K562 (cell line): ENCODE measurements around the gene OSGEP. TPM values are rescaled to one million over a fixed set of nuclear protein-coding genes. Genes with fewer than 3 reads are reported as not detected.

Source experiments
- ATF7 ChIP-seq: fragments of 450-650 bp; IDR thresholded peaks from 2 replicates; pipeline ENCODE4 v1.7.1; 2014; ENCODE audit warnings: mild to moderate bottlenecking, moderate library complexity
- CBX1 ChIP-seq: sonication (generic); IDR thresholded peaks from 2 replicates; pipeline ENCODE4 v1.6.1; 2016; ENCODE audit warnings: antibody characterized with exemption, low read depth, mild to moderate bottlenecking
- CTBP1 ChIP-seq: fragments of 450-650 bp; IDR thresholded peaks from 2 replicates; pipeline ENCODE4 v1.6.1; 2016; ENCODE audit warnings: borderline replicate concordance
- E2F3 ChIP-seq: fragments of 250-450 bp; sonication (Bioruptor Pico); IDR thresholded peaks from 2 replicates; pipeline ENCODE4 v1.4.0; 2020; ENCODE audit warnings: mild to moderate bottlenecking
- GATA2 ChIP-seq: sonication (generic); formaldehyde crosslinking; IDR thresholded peaks from 2 replicates; pipeline ENCODE4 v1.4.0; 2020; ENCODE audit warnings: mild to moderate bottlenecking, missing genetic modification reagents
- MTA3 ChIP-seq: fragments of 450-650 bp; formaldehyde crosslinking; IDR thresholded peaks from 2 replicates; pipeline ENCODE4 v1.6.1; 2017; ENCODE audit warnings: mild to moderate bottlenecking, borderline replicate concordance
- MYNN ChIP-seq, 2 experiments: sonication (generic); formaldehyde crosslinking in 1 of 2; IDR thresholded peaks; 2 replicates each; pipeline versions ENCODE4 v1.5.0 to v1.6.1; 2016 to 2020; ENCODE audit warnings: antibody characterized with exemption in 1 of 2, missing genetic modification reagents in 1 of 2
- NCOA4 ChIP-seq: fragments of 450-650 bp; IDR thresholded peaks from 2 replicates; pipeline ENCODE4 v1.6.1; 2018; ENCODE audit warnings: mild to moderate bottlenecking; ENCODE audit not compliant: partially characterized antibody
- NRF1 ChIP-seq, 2 experiments: fragments of 450-650 bp; IDR thresholded peaks in 1 of 2; conservative IDR thresholded peaks in 1 of 2; 2 replicates each; pipeline ENCODE4 v1.6.1; 2014; ENCODE audit warnings: mild to moderate bottlenecking in 2 of 2
- PHTF2 ChIP-seq: fragments of 250-450 bp; sonication (Bioruptor Pico); IDR thresholded peaks from 2 replicates; pipeline ENCODE4 v1.5.0; 2021; ENCODE audit warnings: mild to moderate bottlenecking
- POLR2H ChIP-seq: IDR thresholded peaks from 2 replicates; pipeline ENCODE4 v1.6.1; 2016; ENCODE audit warnings: missing genetic modification characterization, low read depth, mild to moderate bottlenecking, control low read depth, missing compliant biosample characterization, moderate library complexity
- RBBP5 ChIP-seq: fragments of 200-600 bp; sonication (generic); IDR thresholded peaks from 2 replicates; pipeline ENCODE4 v1.6.1; 2012; ENCODE audit warnings: borderline replicate concordance, mild to moderate bottlenecking, low read length, control low read depth, inconsistent platforms; ENCODE audit not compliant: insufficient read depth, poor library complexity, severe bottlenecking
- RFX1 ChIP-seq: fragments of 450-650 bp; IDR thresholded peaks from 2 replicates; pipeline ENCODE4 v1.6.1; 2016; ENCODE audit warnings: mild to moderate bottlenecking, moderate library complexity
- RNF2 ChIP-seq: sonication (generic); IDR thresholded peaks from 2 replicates; pipeline ENCODE4 v1.6.1; 2016
- SREBF2 ChIP-seq: sonication (generic); formaldehyde crosslinking; IDR thresholded peaks from 2 replicates; pipeline ENCODE4 v1.4.0; 2020; ENCODE audit warnings: mild to moderate bottlenecking, missing genetic modification reagents
- TBP ChIP-seq: optimal IDR thresholded peaks from 2 replicates; pipeline ENCODE3; 2011; ENCODE audit warnings: low read depth, low read length, improper control_type of control experiment
- ZFX ChIP-seq: sonication (generic); formaldehyde crosslinking; IDR thresholded peaks from 2 replicates; pipeline ENCODE4 v1.8.0; 2022; ENCODE audit warnings: mild to moderate bottlenecking, missing genetic modification reagents, moderate library complexity
- ZNF12 ChIP-seq: sonication (generic); formaldehyde crosslinking; IDR thresholded peaks from 2 replicates; pipeline ENCODE4 v1.4.0; 2020; ENCODE audit warnings: mild to moderate bottlenecking, missing genetic modification reagents
- ZNF740 ChIP-seq, 3 experiments: fragments of 200-800 bp in 1 of 3; sonication (Bioruptor generic) in 1 of 3; sonication (generic) in 1 of 3; formaldehyde crosslinking in 1 of 3; IDR thresholded peaks; 2 replicates each; pipeline versions ENCODE4 v1.6.1 to v1.8.0; 2016 to 2022; ENCODE audit warnings: mild to moderate bottlenecking in 2 of 3, missing compliant biosample characterization in 2 of 3, missing genetic modification characterization in 2 of 3, missing genetic modification reagents in 1 of 3
- polyA plus RNA-seq, 8 experiments: library from polyadenylated mRNA; depleted of rRNA in 4 of 8; stranded (reverse) in 5 of 8; unstranded in 3 of 8; fragments of >200 nt; fragmentation: Nextera tagmentation in 2 of 8; fragmentation: Illumina TruSeq in 1 of 8; extraction: Ambion mirVana in 2 of 8; extraction: Trizol in 1 of 8; gene quantifications; 2 replicates each; pipeline versions ENCODE4 v1.2.1 to v1.2.3, GENCODE V29; 2011 to 2014; ENCODE audit warnings: inconsistent platforms in 1 of 8, missing spikeins in 1 of 8
- total RNA-seq, 7 experiments: library from RNA; depleted of rRNA in 6 of 7; stranded (reverse); fragments of >200 nt in 6 of 7; fragmentation: Illumina TruSeq in 2 of 7; extraction: Trizol in 2 of 7; gene quantifications; 2 replicates each; pipeline versions ENCODE4 v1.2.1 to v1.2.3, GENCODE V29; 2011 to 2021; ENCODE audit warnings: low replicate concordance in 1 of 7
- TF ChIP-seq, protein P1 (sequence below), 2 experiments: fragments of 450-650 bp in 1 of 2; sonication (generic) in 1 of 2; formaldehyde crosslinking in 1 of 2; IDR thresholded peaks in 1 of 2; conservative IDR thresholded peaks in 1 of 2; 2 replicates each; pipeline versions ENCODE4 v1.6.1 to v1.8.1; 2016 to 2023; ENCODE audit warnings: mild to moderate bottlenecking in 2 of 2, moderate library complexity in 2 of 2, inconsistent platforms in 1 of 2, missing genetic modification reagents in 1 of 2
- TF ChIP-seq, protein P2 (sequence below), 2 experiments: IDR thresholded peaks; 2 replicates each; pipeline ENCODE4 v1.6.1; 2011; ENCODE audit warnings: borderline replicate concordance in 1 of 2, control low read depth in 1 of 2, low read depth in 1 of 2, low read length in 1 of 2, mild to moderate bottlenecking in 1 of 2, mixed read lengths in 1 of 2, moderate library complexity in 1 of 2; ENCODE audit not compliant: insufficient read depth in 1 of 2, insufficient read length in 1 of 2, poor library complexity in 1 of 2, severe bottlenecking in 1 of 2; ENCODE audit errors: extremely low read depth in 1 of 2
- TF ChIP-seq, protein P3 (sequence below): sonication (generic); IDR thresholded peaks from 2 replicates; pipeline ENCODE4 v1.6.1; 2016

Gene OSGEP
- total and polyA plus RNA-seq, 9 of the 15 experiments (the other 6 are each of a cell fraction or from before 2014, with no cell fraction given) = 32.1 to 59.2 (median 44.1) TPM

DNA sequence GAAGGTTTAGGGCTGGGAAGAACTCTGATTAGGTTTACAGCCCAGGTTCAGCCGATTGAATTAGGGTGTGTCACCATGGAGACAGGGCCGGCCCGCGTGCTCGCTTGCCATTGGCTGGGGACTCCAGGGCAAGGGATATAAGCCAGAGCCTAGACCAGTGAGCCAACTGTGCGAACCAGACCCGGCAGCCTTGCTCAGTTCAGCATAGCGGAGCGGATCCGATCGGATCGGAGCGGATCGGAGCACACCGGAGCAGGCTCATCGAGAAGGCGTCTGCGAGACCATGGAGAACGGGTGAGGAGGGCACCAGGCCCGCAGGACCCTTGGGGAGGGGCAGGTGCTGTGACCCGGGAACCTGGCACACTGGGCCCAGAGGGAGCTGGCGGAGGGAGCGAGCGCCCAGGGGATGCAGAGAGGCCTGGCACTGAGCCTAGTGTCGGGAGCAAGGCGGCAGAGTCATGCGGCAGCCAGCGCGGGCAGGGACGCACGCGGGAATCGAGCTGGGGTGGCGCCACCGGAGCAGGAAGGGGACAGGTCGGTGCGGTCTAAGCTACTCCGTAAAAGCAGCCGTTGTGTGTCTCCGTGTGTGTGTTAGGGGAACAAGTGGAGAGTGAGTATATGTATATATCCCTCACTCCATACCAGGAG, 14.8 kb upstream of the OSGEP start, which contains the start of gene PNP (continued):
- TF ChIP-seq RBBP5 = peak; percentile 73
- TF ChIP-seq CBX1 = peak; percentile 87; the same call in 1 of the 2 replicates
- 0 out of 2 replicates have a peak, but pooled peaks have one; percentile 59 for TF ChIP-seq ZNF740 (CRISPR knock-in tag; IDR thresholded peaks at IDR 0.05)
- no peak for TF ChIP-seq ZNF740 (tag; IDR thresholded peaks at IDR 0.05)
- TF ChIP-seq ATF7 = no peak; the same call in 1 of the 2 replicates
- peak; percentile 94 for TF ChIP-seq RFX1
- TF ChIP-seq NRF1 (conservative IDR thresholded peaks at IDR 0.05 in 1 of 2, IDR thresholded peaks at IDR 0.05 in 1 of 2) = peak; percentile 26 to 33; a peak in 3 of 4 replicates
- peak; percentile 80 for TF ChIP-seq ZFX
- TF ChIP-seq, protein P1, sequence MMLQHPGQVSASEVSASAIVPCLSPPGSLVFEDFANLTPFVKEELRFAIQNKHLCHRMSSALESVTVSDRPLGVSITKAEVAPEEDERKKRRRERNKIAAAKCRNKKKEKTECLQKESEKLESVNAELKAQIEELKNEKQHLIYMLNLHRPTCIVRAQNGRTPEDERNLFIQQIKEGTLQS (IDR thresholded peaks at IDR 0.05) = no peak
- TF ChIP-seq, protein P1 (CRISPR knock-in tag; conservative IDR thresholded peaks at IDR 0.05) = peak; percentile 70; the same call in 1 of the 2 replicates
- TF ChIP-seq, protein P2, sequence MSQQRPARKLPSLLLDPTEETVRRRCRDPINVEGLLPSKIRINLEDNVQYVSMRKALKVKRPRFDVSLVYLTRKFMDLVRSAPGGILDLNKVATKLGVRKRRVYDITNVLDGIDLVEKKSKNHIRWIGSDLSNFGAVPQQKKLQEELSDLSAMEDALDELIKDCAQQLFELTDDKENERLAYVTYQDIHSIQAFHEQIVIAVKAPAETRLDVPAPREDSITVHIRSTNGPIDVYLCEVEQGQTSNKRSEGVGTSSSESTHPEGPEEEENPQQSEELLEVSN (IDR thresholded peaks at IDR 0.05; ENCODE audit: borderline replicate concordance in 1 of 2, extremely low read depth in 1 of 2, insufficient read depth in 1 of 2, insufficient read length in 1 of 2, low read depth in 1 of 2, low read length in 1 of 2, poor library complexity in 1 of 2, severe bottlenecking in 1 of 2) = peak; percentile 77 to 79
- TF ChIP-seq E2F3 (CRISPR knock-in tag) = peak; percentile 54; the same call in 1 of the 2 replicates
- no peak for TF ChIP-seq GATA2 (CRISPR knock-in tag)
- peak; percentile 84 for TF ChIP-seq MTA3
- TF ChIP-seq MYNN (IDR thresholded peaks at IDR 0.05) = 0 out of 2 replicates have a peak, but pooled peaks have one; percentile 18
- no peak for TF ChIP-seq MYNN (CRISPR knock-in tag; IDR thresholded peaks at IDR 0.05)
- TF ChIP-seq SREBF2 (CRISPR knock-in tag) = 0 out of 2 replicates have a peak, but pooled peaks have one; percentile 38
- peak; percentile 22 for TF ChIP-seq NCOA4
- TF ChIP-seq PHTF2 = peak; percentile 26; the same call in 1 of the 2 replicates
- peak; percentile 60; the same call in 1 of the 2 replicates for TF ChIP-seq CTBP1
- TF ChIP-seq, protein P3, sequence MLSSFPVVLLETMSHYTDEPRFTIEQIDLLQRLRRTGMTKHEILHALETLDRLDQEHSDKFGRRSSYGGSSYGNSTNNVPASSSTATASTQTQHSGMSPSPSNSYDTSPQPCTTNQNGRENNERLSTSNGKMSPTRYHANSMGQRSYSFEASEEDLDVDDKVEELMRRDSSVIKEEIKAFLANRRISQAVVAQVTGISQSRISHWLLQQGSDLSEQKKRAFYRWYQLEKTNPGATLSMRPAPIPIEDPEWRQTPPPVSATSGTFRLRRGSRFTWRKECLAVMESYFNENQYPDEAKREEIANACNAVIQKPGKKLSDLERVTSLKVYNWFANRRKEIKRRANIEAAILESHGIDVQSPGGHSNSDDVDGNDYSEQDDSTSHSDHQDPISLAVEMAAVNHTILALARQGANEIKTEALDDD = 0 out of 2 replicates have a peak, but pooled peaks have one; percentile 8
- peak; percentile 99 for TF ChIP-seq TBP
- TF ChIP-seq RNF2 = peak; percentile 42; the same call in 1 of the 2 replicates
- TF ChIP-seq POLR2H (tag) = peak; percentile 92
- TF ChIP-seq ZNF12 (CRISPR knock-in tag) = 0 out of 2 replicates have a peak, but pooled peaks have one; percentile 57
